HG02884 (cell line): ENCODE results near the gene ZNF292.
"Not testable (repeated sequence)": the region's sequence is repeated elsewhere in the genome, so short reads cannot be mapped to it uniquely, and the experiment has no call there.

Source experiments
- ATAC-seq: cut with Tn5 transposase; IDR thresholded peaks from one replicate; pipeline ENCODE4 v1.9.1; 2021; ENCODE audit warnings: mild to moderate bottlenecking, moderate library complexity; ENCODE audit not compliant: unreplicated experiment

The ZNF292 gene

GRCh38 chr6:87161299-87161698 is 5.9 kb downstream of the ZNF292 start:
- no peak for ATAC-seq

- no peak for ATAC-seq
Measured at GRCh38 chr6:87164004-87164403, 8.6 kb downstream of the ZNF292 start.

GRCh38 chr6:87164506-87164905 is 9.1 kb downstream of the ZNF292 start:
- ATAC-seq, result no peak

- ATAC-seq, result no peak
Measured at GRCh38 chr6:87165185-87165584, 9.8 kb downstream of the ZNF292 start.

GRCh38 chr6:87171938-87172633 is 16.7 kb downstream of the ZNF292 start:
- no peak for ATAC-seq

- ATAC-seq, result peak; percentile 42
Measured at GRCh38 chr6:87174078-87174579, 18.8 kb downstream of the ZNF292 start.

- no peak for ATAC-seq
Measured at GRCh38 chr6:87176493-87176892, 21.1 kb downstream of the ZNF292 start.

GRCh38 chr6:87180105-87180728 is 24.9 kb downstream of the ZNF292 start:
- no peak for ATAC-seq

- ATAC-seq, result peak; percentile 10
Measured at GRCh38 chr6:87181903-87182302, 26.5 kb downstream of the ZNF292 start.

GRCh38 chr6:87182321-87182720 is 27.0 kb downstream of the ZNF292 start:
- ATAC-seq, result peak; percentile 85

- peak; percentile 32 for ATAC-seq
Measured at GRCh38 chr6:87182940-87183339, 27.6 kb downstream of the ZNF292 start.

- no peak for ATAC-seq
Measured at GRCh38 chr6:87183687-87184086, 28.3 kb downstream of the ZNF292 start.

- ATAC-seq, result no peak
Measured at GRCh38 chr6:87184762-87185250, 29.4 kb downstream of the ZNF292 start.

- no peak for ATAC-seq
Measured at GRCh38 chr6:87196275-87196842, 41.0 kb downstream of the ZNF292 start.

GRCh38 chr6:87197547-87197946 is 42.2 kb downstream of the ZNF292 start:
- ATAC-seq, result peak; percentile 68

GRCh38 chr6:87198022-87198810 is 42.9 kb downstream of the ZNF292 start:
- not testable (repeated sequence) for ATAC-seq

GRCh38 chr6:87199787-87200186 is 44.4 kb downstream of the ZNF292 start:
- ATAC-seq, result no peak

- no peak for ATAC-seq
Measured at GRCh38 chr6:87200469-87201175, 45.3 kb downstream of the ZNF292 start.

GRCh38 chr6:87203448-87204023 is 48.2 kb downstream of the ZNF292 start:
- no peak for ATAC-seq

- no peak for ATAC-seq
Measured at GRCh38 chr6:87209812-87210211, 54.4 kb downstream of the ZNF292 start.
